GM23248 (cell line): ENCODE measurements around the gene SMYD3. TPM values are rescaled to one million over a fixed set of nuclear protein-coding genes. Genes with fewer than 3 reads are reported as not detected.

Source experiments
- DNase-seq: peaks from one replicate; pipeline ENCODE4 v3.0.0-alpha.2; 2015
- H2AFZ ChIP-seq: fragments of 200-600 bp; sonication (generic); 2 replicates; pipeline ENCODE4 v1.6.1; 2016; ENCODE audit warnings: antibody characterized with exemption
- H3F3A ChIP-seq: fragments of 200-600 bp; sonication (generic); 2 replicates; pipeline ENCODE4 v1.6.1; 2016; ENCODE audit warnings: mild to moderate bottlenecking, antibody characterized with exemption, mixed run types; ENCODE audit not compliant: insufficient read depth
- H3K27ac ChIP-seq: fragments of 200-600 bp; sonication (generic); 2 replicates; pipeline ENCODE4 v1.5.1; 2016; ENCODE audit warnings: mild to moderate bottlenecking
- H3K27me3 ChIP-seq: fragments of 200-600 bp; sonication (generic); replicated peaks from 2 replicates; pipeline ENCODE4 v1.6.1; 2016; ENCODE audit warnings: mild to moderate bottlenecking; ENCODE audit not compliant: insufficient read depth
- H3K36me3 ChIP-seq: fragments of 200-600 bp; sonication (generic); 2 replicates; pipeline ENCODE4 v1.6.1; 2016; ENCODE audit warnings: low read depth, mild to moderate bottlenecking
- H3K4me1 ChIP-seq: fragments of 200-600 bp; sonication (generic); 2 replicates; pipeline ENCODE4 v1.6.1; 2016; ENCODE audit warnings: mild to moderate bottlenecking; ENCODE audit not compliant: insufficient read depth
- H3K4me2 ChIP-seq: fragments of 200-600 bp; sonication (generic); one replicate; pipeline ENCODE4 v1.6.1; 2016; ENCODE audit warnings: mild to moderate bottlenecking; ENCODE audit not compliant: unreplicated experiment
- H3K4me3 ChIP-seq: fragments of 200-600 bp; sonication (generic); 2 replicates; pipeline ENCODE4 v1.5.1; 2016; ENCODE audit warnings: mild to moderate bottlenecking
- H3K79me2 ChIP-seq: fragments of 200-600 bp; sonication (generic); 2 replicates; pipeline ENCODE4 v1.6.1; 2016; ENCODE audit warnings: mild to moderate bottlenecking; ENCODE audit not compliant: insufficient read depth
- H3K9ac ChIP-seq: fragments of 200-600 bp; sonication (generic); 2 replicates; pipeline ENCODE4 v1.6.1; 2016; ENCODE audit warnings: mild to moderate bottlenecking
- H3K9me2 ChIP-seq: fragments of 200-600 bp; sonication (generic); 2 replicates; pipeline ENCODE4 v1.6.1; 2016; ENCODE audit warnings: mixed run types, mild to moderate bottlenecking, moderate library complexity; ENCODE audit not compliant: insufficient read depth
- H3K9me3 ChIP-seq: fragments of 200-600 bp; sonication (generic); one replicate; pipeline ENCODE4 v1.6.1; 2017; ENCODE audit warnings: low read depth
- H4K20me1 ChIP-seq: fragments of 200-600 bp; sonication (generic); 2 replicates; pipeline ENCODE4 v1.6.0; 2016; ENCODE audit not compliant: insufficient read depth
- EZH2 ChIP-seq: fragments of 200-600 bp; sonication (generic); IDR thresholded peaks from 2 replicates; pipeline ENCODE4 v1.6.1; 2018; ENCODE audit warnings: antibody characterized with exemption, mild to moderate bottlenecking; ENCODE audit not compliant: insufficient read depth, poor library complexity, severe bottlenecking
- EZH2phosphoT487 ChIP-seq: fragments of 200-600 bp; sonication (generic); IDR thresholded peaks from 2 replicates; pipeline ENCODE4 v1.6.1; 2018; ENCODE audit warnings: antibody characterized with exemption, moderate library complexity, mild to moderate bottlenecking, low read depth; ENCODE audit not compliant: insufficient read depth
- WGBS, 2 experiments: methylation state at CpG; one replicate each; pipeline ENCODE4 v1.1.6; 2015 to 2017; ENCODE audit warnings: low lambda C conversion rate in 2 of 2, low coverage in 1 of 2; ENCODE audit errors: missing lambda C conversion rate in 2 of 2; 5-methylcytosine and 5-hydroxymethylcytosine counted together
- in situ Hi-C: fragments of 300-500 bp; cut with MboI; formaldehyde crosslinking; loops from 2 replicates; pipeline ENCODE4 v1.15.0; 2020
- polyA plus RNA-seq: library from polyadenylated mRNA; unstranded; fragments of >200 nt; fragmentation: Nextera tagmentation; extraction: Ambion mirVana; gene quantifications from 2 replicates; pipeline ENCODE4 v1.2.1, GENCODE V29; 2016
- total RNA-seq: library from RNA; depleted of rRNA; stranded (reverse); fragments of >200 nt; shearing (Covaris generic); gene quantifications from 2 replicates; pipeline ENCODE4 v1.2.3, GENCODE V29; 2014

The SMYD3 gene
- total and polyA plus RNA-seq, 2 experiments from 2014 or later = 32.1 to 44.8 TPM

DNA sequence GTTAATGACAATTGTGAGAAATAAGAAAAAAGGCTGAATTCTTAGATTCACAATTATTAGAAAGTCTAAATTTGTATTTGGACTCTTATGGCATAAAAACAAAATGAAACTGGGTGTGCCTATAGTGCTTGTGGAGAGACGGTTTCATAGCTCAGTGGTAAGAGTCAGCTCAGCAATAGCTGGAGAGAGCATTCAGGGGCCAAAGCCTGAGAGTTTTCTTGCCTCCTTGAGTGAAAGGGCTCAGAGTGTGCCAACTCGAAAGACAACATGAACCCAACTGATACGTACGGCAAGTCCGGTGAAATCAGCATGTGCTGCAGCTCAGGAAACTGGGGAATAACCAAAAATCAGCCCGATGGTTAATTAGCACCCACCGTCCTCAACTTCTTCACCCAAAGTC lies 577.9 kb downstream of the SMYD3 start:
- Histone ChIP-seq H2AFZ (no peak overlapping the region), H3K27me3 (no peaks in the 10 kb centered on the region), H3K9ac (no peak overlapping the region), H3K4me2 (no peak overlapping the region), H3F3A (no peaks in the 10 kb centered on the region), H3K9me2 (no peaks in the 10 kb centered on the region), H3K9me3 (no peaks in the 10 kb centered on the region), H4K20me1 (no peaks in the 10 kb centered on the region), H3K27ac (no peak overlapping the region), H3K79me2 (no peaks in the 10 kb centered on the region), H3K36me3 (no peaks in the 10 kb centered on the region), H3K4me1 (no peaks in the 10 kb centered on the region), H3K4me3 (no peak overlapping the region)
- whole genome bisulfite sequencing, 2 experiments = 90 to 91% methylated on average over 7 of the region's 7 CpGs
- TF ChIP-seq EZH2 (no peak), EZH2phosphoT487 (no peak)
- DNase-seq = no peak
- in situ Hi-C loops = no loop called here

DNA sequence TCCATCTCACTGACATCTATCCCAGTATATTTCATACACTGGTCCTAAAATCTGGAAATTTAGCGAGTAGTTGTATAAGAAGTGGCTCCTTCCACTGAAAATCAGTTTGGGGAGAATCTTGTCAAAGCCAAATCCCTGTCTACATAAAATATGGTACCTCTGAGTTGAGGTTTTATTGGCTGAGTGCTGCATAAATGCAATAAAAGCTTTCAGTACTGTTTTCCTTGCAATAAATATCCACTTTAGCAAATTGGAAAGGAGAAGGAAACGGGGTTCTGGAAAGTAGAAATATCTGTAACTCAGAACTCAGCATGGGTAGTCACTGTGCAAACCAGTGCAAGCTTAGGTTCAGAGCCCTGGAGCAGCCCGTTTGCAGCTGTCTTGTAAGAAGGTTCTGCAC lies 580.2 kb downstream of the SMYD3 start:
- no peak for TF ChIP-seq EZH2
- no peak for TF ChIP-seq EZH2phosphoT487
- Histone ChIP-seq H3K9me2 (no peaks in the 10 kb centered on the region), H2AFZ (no peak overlapping the region), H3K4me1 (no peaks in the 10 kb centered on the region), H3K27me3 (no peaks in the 10 kb centered on the region), H3K9ac (no peak overlapping the region), H3F3A (no peaks in the 10 kb centered on the region), H3K27ac (no peak overlapping the region), H3K9me3 (no peaks in the 10 kb centered on the region), H3K4me2 (no peak overlapping the region), H3K4me3 (no peak overlapping the region), H4K20me1 (no peaks in the 10 kb centered on the region), H3K79me2 (no peaks in the 10 kb centered on the region), H3K36me3 (no peaks in the 10 kb centered on the region)
- 75 to 80% methylated on average over 3 of the region's 3 CpGs for WGBS, 2 experiments
- in situ Hi-C loops = no loop called here
- DNase-seq = no peak

DNA sequence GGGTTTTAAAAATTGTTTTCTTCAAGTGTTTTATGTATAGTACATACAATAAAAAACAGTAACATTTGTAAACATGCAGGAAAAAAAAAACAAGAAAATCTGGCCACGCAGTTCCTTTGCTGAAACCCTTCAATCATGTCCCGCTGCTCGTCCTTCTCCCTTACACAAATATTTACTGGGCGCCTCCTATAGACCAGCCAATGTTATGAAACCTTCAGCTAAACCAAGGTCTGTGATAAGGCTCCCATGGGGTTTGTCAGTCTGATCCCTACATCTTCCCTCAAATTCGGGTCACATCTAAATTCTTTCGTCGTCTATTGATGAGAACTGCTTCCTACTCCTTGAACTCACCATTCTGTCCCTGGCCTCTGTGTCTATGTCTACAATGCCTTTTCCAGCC lies 583.9 kb downstream of the SMYD3 start:
- 91% methylated on average over 7 of the region's 7 CpGs for WGBS, 2 experiments
- H3K4me3 ChIP-seq = no peak overlapping the region
- no peaks in the 10 kb centered on the region for H3K4me1 ChIP-seq
- DNase-seq = no peak
- no peak overlapping the region for H3K27ac ChIP-seq
- H3F3A ChIP-seq = no peaks in the 10 kb centered on the region
- no peaks in the 10 kb centered on the region for H3K79me2 ChIP-seq
- H3K4me2 ChIP-seq = no peak overlapping the region
- TF ChIP-seq EZH2phosphoT487 = no peak
- no peak for TF ChIP-seq EZH2
- H3K9me3 ChIP-seq = no peaks in the 10 kb centered on the region
- no peak overlapping the region for H2AFZ ChIP-seq
- H3K27me3 ChIP-seq = no peaks in the 10 kb centered on the region
- no peaks in the 10 kb centered on the region for H4K20me1 ChIP-seq
- H3K9me2 ChIP-seq = no peaks in the 10 kb centered on the region
- in situ Hi-C loops = no loop called here
- H3K36me3 ChIP-seq = no peaks in the 10 kb centered on the region
- no peak overlapping the region for H3K9ac ChIP-seq

DNA sequence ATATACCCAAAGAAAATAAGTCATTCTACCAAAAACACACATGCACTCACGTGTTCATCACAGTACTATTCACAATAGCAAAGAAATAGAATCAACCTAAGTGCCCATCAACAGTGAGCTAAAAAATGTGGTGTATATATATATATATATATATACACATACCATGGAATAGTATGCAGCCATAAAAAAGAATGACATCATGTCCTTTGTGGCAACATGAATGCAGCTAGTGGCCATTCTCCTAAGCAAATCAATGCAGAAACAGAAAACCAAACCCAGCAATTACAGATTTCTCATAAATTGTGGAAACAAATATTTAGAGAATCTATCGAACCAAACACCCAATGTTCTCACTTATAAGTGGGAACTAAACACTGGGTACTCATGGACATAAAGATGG lies 585.7 kb downstream of the SMYD3 start:
- no peak overlapping the region for H3K4me3 ChIP-seq
- H3K36me3 ChIP-seq = no peaks in the 10 kb centered on the region
- in situ Hi-C loops = no loop called here
- WGBS, 2 experiments = 93 to 97% methylated on average over 2 of the region's 2 CpGs
- H2AFZ ChIP-seq = no peak overlapping the region
- no peaks in the 10 kb centered on the region for H3K27me3 ChIP-seq
- DNase-seq = no peak
- H4K20me1 ChIP-seq = no peaks in the 10 kb centered on the region
- no peaks in the 10 kb centered on the region for H3K79me2 ChIP-seq
- no peaks in the 10 kb centered on the region for H3K9me2 ChIP-seq
- no peak overlapping the region for H3K4me2 ChIP-seq
- TF ChIP-seq EZH2phosphoT487 = no peak
- TF ChIP-seq EZH2 = no peak
- no peaks in the 10 kb centered on the region for H3F3A ChIP-seq
- H3K4me1 ChIP-seq = no peaks in the 10 kb centered on the region
- no peak overlapping the region for H3K9ac ChIP-seq
- H3K27ac ChIP-seq = no peak overlapping the region
- H3K9me3 ChIP-seq = no peaks in the 10 kb centered on the region

DNA sequence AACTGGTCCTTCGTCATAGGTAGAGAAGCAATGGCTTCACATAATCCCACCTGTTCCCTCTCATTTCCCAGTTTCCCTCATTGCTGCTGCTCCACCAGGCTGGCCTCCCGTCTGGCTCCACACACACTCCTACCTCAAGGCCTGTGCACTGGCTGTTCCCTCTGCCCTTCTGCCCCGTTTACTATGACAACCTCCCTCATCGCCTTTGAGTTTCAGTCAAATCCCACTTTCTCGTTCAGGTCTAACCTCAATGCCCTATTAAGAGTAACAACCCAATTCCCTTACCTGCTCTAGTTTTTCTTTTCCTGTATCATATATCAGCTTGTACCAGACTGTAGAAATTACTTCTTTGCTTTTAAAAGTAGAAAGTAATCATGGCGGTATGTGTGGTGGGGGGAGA lies 589.7 kb downstream of the SMYD3 start:
- Histone ChIP-seq H3K4me2 (no peak overlapping the region), H3K9me3 (no peaks in the 10 kb centered on the region), H3K27me3 (no peaks in the 10 kb centered on the region), H3K4me3 (no peak overlapping the region), H3K9ac (no peak overlapping the region), H3K4me1 (no peaks in the 10 kb centered on the region), H4K20me1 (no peaks in the 10 kb centered on the region), H3K9me2 (no peaks in the 10 kb centered on the region), H3K79me2 (no peaks in the 10 kb centered on the region), H3K27ac (no peak overlapping the region), H3F3A (no peaks in the 10 kb centered on the region), H2AFZ (no peak overlapping the region), H3K36me3 (0 out of 2 replicates have a peak, but pooled peaks cover 6% of the 10 kb centered on the region)
- in situ Hi-C loops = no loop called here
- 69 to 72% methylated on average over 6 of the region's 6 CpGs for WGBS, 2 experiments
- no peak for DNase-seq
- no peak for TF ChIP-seq EZH2phosphoT487
- no peak for TF ChIP-seq EZH2
